Activated CD4-positive, alpha-beta T cell treated with anti-CD3 and anti-CD28 coated beads, Interleukin-2, amount 50 U/mL, for 4 hours (primary cell): ENCODE results near the gene KRTAP12-3.
"Not testable (repeated sequence)": the region's sequence is repeated elsewhere in the genome, so short reads cannot be mapped to it uniquely, and the experiment has no call there.

ENCODE experiments used
- DNase-seq, 2 experiments: peaks; one replicate each; pipeline ENCODE4 v3.0.0-alpha.2; 2020

KRTAP12-3 gene

DNA sequence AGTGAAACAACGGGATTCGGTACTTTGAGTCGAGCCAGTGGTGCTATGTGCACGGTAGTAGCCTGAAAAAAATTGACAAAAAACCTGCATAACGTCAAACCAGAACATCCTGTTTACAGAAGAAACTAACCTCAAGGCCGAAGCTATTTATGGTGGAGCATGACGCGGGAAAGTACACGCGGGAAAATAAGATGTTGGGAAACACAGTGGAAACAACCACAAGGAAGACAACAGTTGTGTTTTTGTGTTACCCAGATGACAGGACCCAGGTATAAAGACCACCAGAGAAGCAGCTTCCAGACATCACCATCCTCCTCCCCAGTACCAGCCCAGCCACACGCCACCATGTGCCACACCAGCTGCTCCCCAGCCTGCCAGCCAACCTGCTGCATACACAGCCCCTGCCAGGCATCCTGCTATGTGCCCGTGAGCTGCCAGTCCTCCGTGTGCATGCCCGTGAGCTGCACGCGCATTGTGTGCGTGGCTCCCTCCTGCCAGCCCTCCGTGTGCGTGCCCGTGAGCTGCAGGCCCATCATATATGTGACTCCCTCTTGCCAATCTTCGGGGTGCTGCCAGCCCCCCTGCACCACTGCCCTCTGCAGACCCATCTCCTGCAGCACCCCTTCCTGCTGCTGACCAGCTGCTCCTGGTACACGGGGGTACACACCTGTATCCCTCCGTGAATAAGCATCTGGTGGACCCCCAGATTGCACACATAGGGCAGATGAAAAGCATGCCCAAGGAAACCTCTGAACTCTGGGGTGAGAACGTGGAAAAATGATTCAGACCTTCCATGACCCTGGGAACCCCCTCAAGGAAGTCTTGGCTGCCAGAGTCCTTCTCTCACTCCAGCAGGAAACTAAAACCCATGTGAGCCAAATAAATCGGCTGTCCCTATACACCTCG, at the start of gene KRTAP12-3:
TSS of gene KRTAP12-3 (plus strand) at position 298 of the 906 bp plus-strand sequence. CDS start at position 346, 48 bp downstream.
- DNase-seq: peak in 1 of 2 experiments; percentile 21

GRCh38 chr21:44609193-44609592, 48.5 kb upstream of the KRTAP12-3 start:
- DNase-seq: no peak

- DNase-seq: not testable (repeated sequence)
These were observed 47.4 kb upstream of the KRTAP12-3 start for GRCh38 chr21:44610157-44610843.

DNA sequence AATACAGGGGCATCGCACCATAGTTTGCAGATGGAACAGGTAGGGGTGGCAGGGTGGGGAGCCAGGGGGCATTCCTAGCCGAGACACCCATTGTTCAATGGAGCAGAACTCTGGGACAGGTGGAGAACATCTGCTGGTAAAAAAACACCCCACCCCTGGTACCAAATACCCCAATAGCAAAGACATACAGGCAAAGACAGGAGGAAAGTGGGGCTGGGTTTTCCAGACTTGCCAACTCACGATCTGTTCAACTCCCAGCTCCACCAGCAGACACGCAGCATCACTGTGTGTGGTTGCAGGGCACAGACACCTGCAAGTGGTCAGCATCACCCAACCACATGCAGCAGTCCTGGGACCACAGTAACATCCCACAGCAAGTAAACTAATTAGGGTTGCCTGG, 46.2 kb upstream of the KRTAP12-3 start:
- no peak for DNase-seq

- DNase-seq: no peak
These were observed 45.7 kb upstream of the KRTAP12-3 start, which contains the start of gene KRTAP10-8 for GRCh38 chr21:44612029-44612486. TSS of gene KRTAP10-8 (plus strand) at chr21:44612079. CDS start at chr21:44612101, 22 bp downstream.

- no peak for DNase-seq
These were observed 45.0 kb upstream of the KRTAP12-3 start for GRCh38 chr21:44612669-44613229.

GRCh38 chr21:44613386-44614155, 44.2 kb upstream of the KRTAP12-3 start:
- DNase-seq: no peak

DNA sequence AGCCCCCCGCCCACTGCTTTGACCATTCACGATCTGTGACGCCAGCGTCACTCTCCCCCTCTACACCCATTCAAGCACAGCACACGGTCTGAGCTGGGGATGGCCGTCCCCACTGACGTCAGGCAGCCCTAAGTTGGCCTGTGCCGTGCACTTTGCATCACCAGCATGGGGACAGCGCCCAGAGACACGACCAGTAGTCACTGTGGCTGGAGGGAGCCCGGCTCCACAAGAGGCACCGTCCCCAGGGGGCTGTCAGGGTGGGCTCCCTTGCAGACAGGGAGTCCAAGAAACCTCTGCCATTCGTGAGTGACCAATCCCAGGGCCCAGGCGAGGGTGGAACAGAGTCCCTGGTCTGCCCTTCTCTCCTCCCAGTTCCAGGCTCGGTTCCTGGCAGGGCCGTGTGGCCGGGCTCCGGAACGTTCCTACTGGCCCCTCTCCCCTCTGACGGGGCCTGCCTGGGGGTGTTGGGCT, 43.5 kb upstream of the KRTAP12-3 start:
- no peak for DNase-seq

GRCh38 chr21:44614961-44615391, 42.8 kb upstream of the KRTAP12-3 start:
- no peak for DNase-seq

- DNase-seq: no peak
These were observed 42.3 kb upstream of the KRTAP12-3 start for GRCh38 chr21:44615466-44615865.

DNA sequence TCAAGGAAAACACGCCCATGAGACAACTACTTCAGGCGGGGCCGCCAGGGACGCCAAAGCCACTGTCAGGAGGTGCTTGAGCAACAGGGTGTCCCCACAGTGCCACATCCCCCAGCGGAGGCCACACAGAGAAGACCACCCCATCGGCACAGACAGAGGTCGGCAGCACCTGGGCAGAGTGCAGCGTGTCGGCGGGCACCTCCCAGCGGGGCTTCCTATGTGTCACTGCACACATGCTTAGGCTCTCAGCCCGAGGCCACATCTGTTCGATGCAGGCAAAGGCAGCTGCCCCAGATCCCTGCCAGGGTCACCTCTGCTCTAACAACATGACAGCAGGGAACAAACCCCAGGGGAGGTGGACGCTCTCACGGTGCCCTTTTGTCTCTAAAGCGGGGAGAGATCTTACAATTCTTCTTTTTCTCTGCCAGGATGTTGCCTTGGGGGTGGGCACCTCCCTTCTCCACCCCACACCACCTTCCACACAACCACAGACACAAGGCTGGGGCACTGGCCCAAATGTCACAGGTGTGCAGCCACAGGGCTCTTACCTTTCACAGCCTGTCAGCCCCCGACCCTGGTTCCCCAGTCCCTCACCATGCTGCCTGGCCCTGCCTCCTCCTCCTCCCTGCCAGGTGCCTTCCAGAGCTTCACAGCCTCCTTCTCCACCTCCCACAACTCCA, 41.7 kb upstream of the KRTAP12-3 start:
- no peak for DNase-seq

DNA sequence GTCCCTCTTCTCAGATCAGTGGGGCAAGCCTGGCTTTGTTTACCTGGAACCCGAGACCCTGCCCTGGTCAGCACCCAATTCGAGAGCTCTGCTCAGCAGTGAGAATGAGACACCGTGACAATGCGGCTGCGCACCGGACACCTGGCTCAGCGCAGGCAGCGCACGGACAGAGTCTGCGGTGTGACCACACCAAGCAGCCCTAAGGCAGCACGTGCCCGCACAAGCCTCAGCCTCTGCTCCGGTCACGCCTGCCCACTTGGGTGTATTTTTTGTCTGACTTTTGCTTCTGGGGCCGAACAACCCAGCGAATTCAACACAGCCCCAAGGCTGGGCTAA, 41.2 kb upstream of the KRTAP12-3 start:
- no peak for DNase-seq

DNA sequence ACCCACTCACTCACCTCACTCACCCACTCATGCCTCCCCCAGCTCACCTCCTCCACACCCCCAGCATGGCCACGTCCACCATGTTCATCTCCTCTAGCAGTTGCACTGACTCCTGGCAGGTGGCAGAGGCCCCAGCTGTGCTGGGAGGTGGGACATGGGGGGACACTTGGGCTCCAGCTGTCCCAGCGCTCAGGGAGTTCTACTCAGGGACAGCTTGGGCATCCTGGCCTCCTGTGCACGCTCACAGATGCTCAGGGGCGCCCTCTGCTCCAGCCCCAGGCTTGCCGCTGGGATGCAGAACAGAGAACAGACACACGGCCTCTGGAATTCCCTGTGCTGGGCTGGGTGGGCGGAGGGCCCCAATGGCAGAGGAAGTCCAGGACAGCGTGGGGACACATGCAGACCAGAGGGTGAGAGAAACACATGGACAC, 40.6 kb upstream of the KRTAP12-3 start:
- DNase-seq: no peak

GRCh38 chr21:44618504-44618903, 39.2 kb upstream of the KRTAP12-3 start:
- DNase-seq: no peak

DNA sequence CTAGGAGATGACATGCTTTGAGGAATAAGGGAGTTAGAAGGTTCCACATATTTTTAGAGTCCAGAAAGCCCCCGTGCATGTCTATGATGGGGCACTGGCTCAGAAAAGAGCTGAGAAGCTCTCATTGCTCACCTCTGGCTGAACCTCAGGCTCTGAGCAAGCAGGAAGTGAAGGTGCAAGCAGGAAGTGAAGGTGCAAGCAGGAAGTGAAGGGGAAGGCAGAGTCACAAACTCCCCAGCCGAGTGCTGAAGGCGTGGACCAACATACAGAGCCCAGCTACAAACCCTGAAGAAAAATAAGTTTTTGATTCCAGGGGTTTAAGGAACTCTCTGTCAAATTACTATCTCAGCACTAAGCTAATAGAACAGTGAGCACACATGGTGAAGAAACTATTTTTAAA, 38.8 kb upstream of the KRTAP12-3 start:
- peak; percentile 50 to 53 for DNase-seq

DNA sequence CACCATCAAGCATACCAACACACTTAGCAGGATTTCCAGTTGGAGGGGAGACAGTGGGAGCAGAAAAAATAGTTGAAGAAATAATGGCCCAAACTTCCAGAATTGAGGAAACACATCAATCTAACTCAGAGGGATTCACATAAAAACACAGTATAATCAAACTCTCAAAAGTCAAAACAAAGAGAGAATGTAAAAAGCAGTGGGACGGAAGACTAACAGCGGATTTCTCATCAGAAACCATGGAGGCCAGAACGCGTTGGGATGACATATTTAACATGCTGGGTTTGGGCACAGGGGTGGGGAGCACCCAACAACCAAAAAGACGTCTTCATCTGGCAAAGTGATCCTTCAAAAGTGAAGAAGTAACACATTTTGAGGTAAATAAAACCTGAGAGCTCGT, 37.8 kb upstream of the KRTAP12-3 start:
- no peak for DNase-seq

DNA sequence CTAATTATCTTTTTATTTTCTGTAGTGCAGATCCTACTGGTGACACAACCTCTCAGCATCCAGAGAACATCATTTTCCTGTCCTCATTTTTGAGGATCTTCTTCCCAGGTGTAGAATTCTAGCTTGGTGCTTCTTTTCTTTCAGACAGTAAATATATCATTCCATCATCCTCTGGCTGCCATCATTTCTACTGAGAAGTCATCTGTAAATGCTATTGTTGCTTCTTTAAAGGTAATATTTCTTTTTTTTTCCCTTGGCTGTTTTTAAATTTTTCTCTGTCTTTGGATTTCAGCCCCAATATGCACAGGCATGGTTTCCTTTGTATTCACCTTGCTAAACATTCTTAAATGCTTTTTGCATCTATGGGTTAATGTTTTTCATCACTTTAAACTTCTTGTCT, 34.2 kb upstream of the KRTAP12-3 start:
- DNase-seq: no peak

DNA sequence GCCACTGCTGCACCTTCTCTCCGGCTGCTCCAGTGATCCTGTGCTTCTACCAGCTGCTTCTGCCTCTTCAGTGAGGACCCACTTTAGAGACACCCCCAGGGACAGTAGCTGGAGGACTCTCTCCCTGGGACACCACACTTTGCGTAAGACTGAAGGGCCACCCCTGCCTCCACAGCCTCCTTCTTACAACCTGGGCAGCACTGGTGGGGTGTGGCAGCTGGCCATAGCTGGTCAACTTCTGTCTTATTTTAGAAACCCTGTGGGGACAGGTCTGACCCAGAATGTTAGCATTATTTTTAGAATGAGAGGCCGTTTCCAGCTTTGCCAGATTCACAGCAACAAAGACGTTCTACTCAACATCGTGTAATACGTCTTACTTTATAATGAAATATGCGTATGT, 32.0 kb upstream of the KRTAP12-3 start:
- DNase-seq: no peak

GRCh38 chr21:44626262-44626661, 31.5 kb upstream of the KRTAP12-3 start:
- DNase-seq: no peak

GRCh38 chr21:44626673-44627143, 31.0 kb upstream of the KRTAP12-3 start, which contains the start of gene KRTAP10-9:
TSS of gene KRTAP10-9 (plus strand) at chr21:44627093. CDS start at chr21:44627172, 79 bp downstream.
- no peak for DNase-seq

- not testable (repeated sequence) for DNase-seq
These were observed 30.4 kb upstream of the KRTAP12-3 start for GRCh38 chr21:44627181-44627822.
